NCI-H460 (cell line): ENCODE measurements around the gene NBDY. TPM values are rescaled to one million over a fixed set of nuclear protein-coding genes. Genes with fewer than 3 reads are reported as not detected.
"Not testable (repeated sequence)": the region's sequence is repeated elsewhere in the genome, so short reads cannot be mapped to it uniquely, and the experiment has no call there.

ENCODE experiments used
- DNase-seq: peaks from one replicate; pipeline ENCODE4 v3.0.0-alpha.2; 2016; ENCODE audit warnings: low read depth; ENCODE audit errors: extremely low read depth
- total RNA-seq: library from RNA; depleted of rRNA; stranded (reverse); fragments of >200 nt; shearing (Covaris generic); gene quantifications from 2 replicates; pipeline ENCODE4 v1.2.3, GENCODE V29; 2014

The NBDY gene
- total RNA-seq, 1 experiment from 2014 or later = 68.0 TPM

- no peak for DNase-seq
Measured at GRCh38 chrX:56798866-56799758, 70.1 kb downstream of the NBDY start.

- DNase-seq = no peak
Measured at GRCh38 chrX:56800307-56800706, 71.3 kb downstream of the NBDY start.

- DNase-seq = no peak
Measured at GRCh38 chrX:56800801-56801200, 71.8 kb downstream of the NBDY start.

- DNase-seq = no peak
Measured at GRCh38 chrX:56802428-56802827, 73.4 kb downstream of the NBDY start.

GRCh38 chrX:56802921-56803849 is 74.1 kb downstream of the NBDY start:
- DNase-seq = peak; percentile 30

GRCh38 chrX:56803850-56804681 is 75.0 kb downstream of the NBDY start:
- no peak for DNase-seq

GRCh38 chrX:56804867-56805266 is 75.8 kb downstream of the NBDY start:
- DNase-seq = no peak

- no peak for DNase-seq
Measured at GRCh38 chrX:56805399-56805798, 76.4 kb downstream of the NBDY start.

- DNase-seq = not testable (repeated sequence)
Measured at GRCh38 chrX:56806176-56806575, 77.1 kb downstream of the NBDY start.

GRCh38 chrX:56811599-56811998 is 82.6 kb downstream of the NBDY start:
- no peak for DNase-seq

- DNase-seq = no peak
Measured at GRCh38 chrX:56812515-56813105, 83.6 kb downstream of the NBDY start.

- DNase-seq = peak; percentile 45
Measured at GRCh38 chrX:56813318-56813837, 84.3 kb downstream of the NBDY start.

GRCh38 chrX:56817179-56817578 is 88.1 kb downstream of the NBDY start:
- DNase-seq = no peak

GRCh38 chrX:56826020-56826419 is 97.0 kb downstream of the NBDY start:
- no peak for DNase-seq

GRCh38 chrX:56833626-56834025 is 104.6 kb downstream of the NBDY start:
- no peak for DNase-seq

GRCh38 chrX:56853436-56853835 is 124.4 kb downstream of the NBDY start:
- DNase-seq = no peak

- no peak for DNase-seq
Measured at GRCh38 chrX:56857042-56857441, 128.0 kb downstream of the NBDY start.

- DNase-seq = no peak
Measured at GRCh38 chrX:56860888-56861287, 131.8 kb downstream of the NBDY start.
